ENCODE results near the gene PTGDS.

The PTGDS gene

DNA sequence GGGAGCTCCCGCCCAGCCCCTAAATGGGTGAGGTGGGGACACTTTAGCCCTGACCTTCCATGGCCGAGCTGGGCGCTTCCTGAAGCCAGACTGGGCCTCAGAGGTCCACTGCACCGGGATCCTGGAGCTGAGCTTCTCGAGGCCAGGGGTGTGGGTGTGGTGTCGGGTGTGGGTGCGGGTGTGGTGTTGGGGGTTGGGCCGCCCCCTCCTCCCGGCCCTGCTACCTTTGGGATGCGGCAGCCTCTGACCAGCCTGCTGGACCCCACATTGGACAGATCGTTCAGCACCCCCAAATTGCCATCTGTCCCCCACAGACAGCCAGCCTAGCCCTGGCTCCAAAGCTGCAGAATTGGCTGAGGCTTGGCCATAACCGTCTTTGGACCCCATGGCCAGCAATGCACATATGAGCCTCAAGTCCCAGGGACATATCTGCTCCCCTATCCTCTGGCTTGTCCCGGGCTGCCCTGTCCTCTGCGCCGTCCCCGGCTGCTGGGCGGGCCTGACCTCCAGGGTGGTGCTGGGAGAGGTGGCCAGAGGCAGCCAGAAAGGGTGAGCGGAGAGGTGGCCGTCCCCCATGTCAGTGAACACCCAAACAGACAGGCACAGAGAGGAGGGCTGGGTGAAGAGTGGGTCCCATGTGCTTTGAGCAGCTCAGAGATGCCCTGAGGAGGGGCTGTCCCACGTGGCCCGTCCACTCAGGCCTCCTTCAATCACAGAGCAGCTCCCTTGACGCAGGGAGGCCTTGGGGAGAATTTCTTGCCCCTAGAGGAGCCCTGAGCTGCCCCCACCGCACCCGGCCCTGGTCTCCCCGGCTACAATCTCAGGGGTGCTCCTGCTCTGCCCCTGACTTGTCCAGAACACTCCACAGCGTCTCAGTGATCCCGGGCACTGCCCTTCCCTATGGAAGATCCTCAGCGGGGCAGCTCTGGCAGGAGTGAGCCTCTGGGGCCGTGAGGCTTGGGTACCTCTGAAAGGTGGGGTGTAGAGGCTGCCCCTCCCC, 3.4 kb upstream of the PTGDS start:
- no peak for DNase-seq (ENCODE audit: low spot score)

DNA sequence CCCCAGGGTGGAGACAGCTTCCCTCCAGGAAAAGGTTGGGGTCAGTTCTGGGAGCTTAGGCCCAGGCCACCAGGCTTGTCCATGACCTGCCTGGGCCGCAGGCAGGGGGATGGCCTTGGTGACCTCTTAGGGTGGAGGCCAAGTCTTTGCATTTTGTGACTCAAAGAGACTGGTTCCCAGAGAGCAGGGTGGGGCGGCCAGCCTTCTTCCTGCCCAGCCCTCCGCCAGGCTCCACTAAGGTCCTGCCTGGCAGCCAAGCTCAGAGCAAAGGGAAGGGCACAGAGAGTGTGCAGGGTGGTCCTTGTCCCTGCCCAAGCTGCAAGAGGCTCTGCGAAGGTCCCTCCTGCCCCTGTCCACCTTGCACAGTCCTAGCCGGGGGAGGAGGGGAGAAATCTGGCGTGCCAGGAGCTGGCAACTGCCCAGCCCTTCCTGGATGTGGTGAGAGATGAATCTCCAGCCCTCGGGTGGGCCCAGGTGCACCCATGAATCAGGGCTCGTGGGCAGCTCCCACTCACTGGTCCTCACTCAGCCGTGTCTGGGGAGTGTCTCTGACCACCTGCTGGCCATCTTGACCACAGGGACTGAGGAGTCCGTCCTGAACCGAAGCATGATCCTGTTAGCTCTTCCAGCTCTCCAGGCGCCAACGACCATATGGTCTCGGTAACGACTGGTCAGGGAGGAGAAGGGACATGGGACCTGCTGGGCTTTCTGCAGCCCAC, 2.3 kb upstream of the PTGDS start:
- no peak for DNase-seq (ENCODE audit: low spot score)

DNA sequence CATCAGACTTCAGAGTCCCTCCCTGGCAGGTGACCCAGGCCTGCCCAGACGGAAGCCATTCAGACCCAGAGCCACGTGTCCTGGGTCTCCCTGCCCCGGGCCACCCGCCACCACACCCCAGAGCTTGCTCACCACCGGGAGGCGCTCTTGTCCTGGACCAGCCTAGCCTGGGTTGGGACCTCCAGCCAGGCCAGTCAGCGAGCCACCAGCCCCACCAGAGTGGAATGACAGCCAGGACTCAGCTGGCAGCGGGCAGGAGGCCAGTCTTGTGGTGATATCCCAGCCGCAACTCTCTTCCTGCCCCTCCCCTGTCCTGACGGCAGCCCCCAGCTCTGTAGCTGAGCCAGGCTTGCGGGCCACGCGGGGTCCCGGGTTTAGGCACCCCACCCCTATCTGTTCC, 1.7 kb upstream of the PTGDS start:
- peak; percentile 86 for DNase-seq (ENCODE audit: low spot score)

DNA sequence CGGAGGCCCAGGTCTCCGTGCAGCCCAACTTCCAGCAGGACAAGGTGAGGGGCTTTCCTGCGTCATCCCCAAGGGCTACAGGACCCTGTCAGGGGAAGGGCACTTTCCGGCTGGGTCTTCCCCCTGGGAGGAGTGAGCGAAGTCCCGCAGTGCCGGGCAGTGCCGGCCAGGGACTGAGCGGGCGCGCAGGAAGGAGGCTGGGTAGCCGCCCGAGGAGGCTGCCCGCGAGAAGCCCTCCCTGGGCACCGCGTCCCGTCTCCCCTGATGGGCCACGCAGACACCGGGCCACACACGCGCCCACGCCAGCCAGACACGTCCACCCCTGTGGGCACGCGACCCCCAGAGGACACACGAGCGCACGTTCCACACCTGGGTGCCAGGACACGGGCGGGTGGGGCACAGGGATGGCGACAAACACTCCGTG, 357 bp downstream of the PTGDS start:
- DNase-seq (ENCODE audit: low spot score): no peak

DNA sequence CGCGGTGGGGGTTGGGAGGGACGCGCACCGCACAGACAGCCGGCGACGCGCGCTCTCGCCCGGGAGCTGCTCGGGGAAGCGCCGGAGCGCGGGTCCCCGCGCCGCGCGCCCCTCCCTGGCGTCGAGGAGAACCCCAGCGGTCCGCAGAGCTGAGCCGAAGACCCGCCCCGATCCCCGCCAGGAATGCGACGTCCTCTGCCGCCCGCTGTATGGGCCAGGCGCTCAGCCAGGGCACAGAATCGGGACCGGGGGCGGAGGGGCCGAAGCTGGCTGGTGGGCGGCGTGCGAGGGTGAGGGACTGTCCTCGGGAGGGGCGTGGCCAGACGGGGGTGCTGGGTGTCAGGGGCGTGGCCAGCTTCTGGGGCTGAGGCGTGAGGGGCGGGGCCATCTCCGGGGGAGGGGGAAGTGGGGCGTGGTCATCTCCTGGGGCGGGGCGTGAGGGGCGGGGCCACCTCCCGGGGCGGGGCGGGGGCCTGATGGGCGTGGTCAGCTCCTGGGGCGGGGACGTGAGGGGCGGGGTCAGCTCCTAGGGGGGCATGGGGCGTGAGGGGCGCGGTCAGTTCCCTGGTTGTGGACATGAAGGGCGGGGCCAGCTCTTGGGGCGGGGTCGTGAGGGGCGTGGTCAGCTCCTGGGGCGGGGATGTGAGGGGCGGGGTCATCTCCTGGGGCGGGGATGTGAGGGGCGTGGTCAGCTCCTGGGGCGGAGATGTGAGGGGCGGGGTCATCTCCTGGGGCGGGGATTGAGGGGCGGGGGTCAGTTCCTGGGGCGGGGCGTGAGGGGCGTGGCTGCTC, 965 bp downstream of the PTGDS start:
- DNase-seq (ENCODE audit: low spot score): peak; percentile 93

DNA sequence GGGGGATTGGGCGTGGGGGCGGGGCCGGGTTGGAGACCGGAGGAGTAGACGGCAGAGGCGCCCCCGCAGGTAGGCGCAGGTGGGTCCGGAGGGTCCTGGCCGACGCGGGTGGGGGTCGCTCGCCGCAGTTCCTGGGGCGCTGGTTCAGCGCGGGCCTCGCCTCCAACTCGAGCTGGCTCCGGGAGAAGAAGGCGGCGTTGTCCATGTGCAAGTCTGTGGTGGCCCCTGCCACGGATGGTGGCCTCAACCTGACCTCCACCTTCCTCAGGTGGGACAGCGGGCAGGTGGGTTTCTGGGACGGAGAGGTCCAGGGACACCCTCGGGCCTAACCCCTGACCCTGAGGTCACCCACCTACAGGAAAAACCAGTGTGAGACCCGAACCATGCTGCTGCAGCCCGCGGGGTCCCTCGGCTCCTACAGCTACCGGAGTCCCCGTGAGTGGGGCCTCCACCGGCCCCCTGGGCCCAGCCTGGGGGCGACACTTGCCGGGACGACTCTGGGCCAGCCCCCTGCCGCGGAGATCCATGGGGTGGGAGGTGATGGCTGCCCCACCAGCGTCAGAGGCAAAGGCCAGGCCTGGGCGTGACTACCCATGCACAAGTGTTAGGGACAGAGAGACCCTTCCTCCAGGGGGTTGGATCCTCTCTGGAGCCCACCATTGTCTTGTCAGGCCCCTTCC, 1.7 kb downstream of the PTGDS start:
- no peak for DNase-seq (ENCODE audit: low spot score)

DNA sequence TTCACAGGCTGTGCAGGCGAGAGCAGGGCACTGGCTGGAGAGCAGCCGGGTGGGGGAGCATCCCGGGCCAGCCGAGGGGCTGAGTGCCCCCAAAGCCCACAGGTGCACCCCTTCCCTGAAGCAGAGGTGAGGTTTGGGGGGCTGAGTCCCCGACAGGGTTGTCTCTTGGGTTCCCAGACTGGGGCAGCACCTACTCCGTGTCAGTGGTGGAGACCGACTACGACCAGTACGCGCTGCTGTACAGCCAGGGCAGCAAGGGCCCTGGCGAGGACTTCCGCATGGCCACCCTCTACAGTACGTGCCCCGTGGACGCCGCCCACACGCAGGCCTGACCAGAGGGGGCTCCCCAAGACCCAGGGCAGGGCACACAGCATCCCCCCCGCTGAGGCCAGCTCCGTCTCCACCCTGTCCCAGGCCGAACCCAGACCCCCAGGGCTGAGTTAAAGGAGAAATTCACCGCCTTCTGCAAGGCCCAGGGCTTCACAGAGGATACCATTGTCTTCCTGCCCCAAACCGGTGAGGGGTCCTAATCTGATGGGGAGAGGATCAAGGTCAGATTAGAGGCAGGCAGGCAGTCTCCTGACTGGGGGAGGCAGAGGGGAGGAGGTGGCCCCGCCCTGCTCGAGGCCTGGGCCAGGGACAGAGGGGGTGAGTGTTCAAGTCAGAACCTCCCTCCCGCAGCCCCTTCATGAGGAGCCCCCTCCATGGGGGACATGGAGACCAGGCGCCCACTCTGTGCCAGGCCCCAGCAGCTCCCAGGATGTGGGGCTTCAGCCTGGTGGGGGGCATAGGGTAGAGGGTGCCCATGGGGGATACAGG, 2.7 kb downstream of the PTGDS start:
- DNase-seq (ENCODE audit: low spot score): no peak

DNA sequence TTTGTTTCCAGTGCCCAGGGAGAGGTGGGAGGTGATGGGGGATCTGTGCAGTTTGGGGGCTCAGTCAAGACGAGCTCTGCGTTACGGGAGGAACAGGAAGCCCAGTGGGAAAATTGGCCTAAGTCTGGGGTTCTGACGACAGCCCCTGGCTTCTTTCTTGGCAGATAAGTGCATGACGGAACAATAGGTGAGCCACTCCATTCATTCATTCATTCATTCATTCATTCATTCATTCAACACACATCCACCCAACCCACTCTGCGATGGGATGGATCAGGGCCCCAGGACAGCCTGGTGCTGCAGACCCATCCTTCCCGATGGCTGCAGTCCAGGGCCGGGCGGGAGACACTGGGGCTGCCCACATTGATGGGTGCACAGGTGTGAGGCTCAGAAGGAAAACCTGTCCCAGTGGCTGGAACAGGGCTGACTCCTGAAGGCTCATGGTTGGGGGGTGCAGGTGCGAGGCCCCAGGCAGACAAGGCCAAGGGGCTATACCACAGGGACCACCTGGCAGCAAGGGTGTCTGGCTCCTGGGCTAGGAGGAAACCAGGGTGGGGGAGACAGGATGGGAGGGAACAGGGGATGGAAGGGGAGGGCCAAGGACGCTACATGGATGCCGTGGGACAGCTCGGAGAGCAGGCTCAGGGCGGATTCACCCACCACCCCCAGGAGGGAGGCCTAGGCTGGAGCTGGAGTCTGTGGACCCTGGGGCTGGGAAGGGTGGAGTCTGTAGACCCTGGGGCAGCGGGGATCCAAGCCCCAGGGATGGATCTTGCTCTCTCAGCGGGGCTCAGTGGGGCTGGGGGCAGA, 3.6 kb downstream of the PTGDS start:
- no peak for DNase-seq (ENCODE audit: low spot score)

DNA sequence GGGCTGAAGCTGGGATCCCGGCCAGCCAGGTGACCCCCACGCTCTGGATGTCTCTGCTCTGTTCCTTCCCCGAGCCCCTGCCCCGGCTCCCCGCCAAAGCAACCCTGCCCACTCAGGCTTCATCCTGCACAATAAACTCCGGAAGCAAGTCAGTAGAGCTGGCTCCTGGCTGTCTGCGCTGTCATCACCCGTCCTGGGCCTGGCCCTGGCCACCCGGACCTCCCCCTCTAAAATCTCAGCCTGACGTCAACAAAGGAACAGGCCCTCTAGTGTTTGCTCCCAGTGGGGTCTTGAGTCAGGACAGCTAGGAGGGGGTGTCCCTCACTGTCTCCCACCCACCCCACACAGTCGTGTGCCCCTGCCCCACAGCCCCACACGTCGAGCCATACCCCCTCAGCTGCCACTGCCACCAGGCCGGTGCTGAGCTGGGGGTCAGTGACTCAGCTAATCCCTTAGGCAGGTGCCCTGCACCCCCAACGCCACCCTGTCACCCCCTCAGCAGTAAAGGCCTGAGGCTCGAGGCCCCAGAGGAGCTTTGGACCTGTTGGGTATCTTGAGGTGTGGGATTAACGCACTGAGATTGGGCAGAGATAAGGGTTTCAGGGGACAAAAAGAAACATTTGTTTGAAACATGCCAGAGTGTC, 4.4 kb downstream of the PTGDS start:
- DNase-seq (ENCODE audit: low spot score): peak; percentile 77

DNA sequence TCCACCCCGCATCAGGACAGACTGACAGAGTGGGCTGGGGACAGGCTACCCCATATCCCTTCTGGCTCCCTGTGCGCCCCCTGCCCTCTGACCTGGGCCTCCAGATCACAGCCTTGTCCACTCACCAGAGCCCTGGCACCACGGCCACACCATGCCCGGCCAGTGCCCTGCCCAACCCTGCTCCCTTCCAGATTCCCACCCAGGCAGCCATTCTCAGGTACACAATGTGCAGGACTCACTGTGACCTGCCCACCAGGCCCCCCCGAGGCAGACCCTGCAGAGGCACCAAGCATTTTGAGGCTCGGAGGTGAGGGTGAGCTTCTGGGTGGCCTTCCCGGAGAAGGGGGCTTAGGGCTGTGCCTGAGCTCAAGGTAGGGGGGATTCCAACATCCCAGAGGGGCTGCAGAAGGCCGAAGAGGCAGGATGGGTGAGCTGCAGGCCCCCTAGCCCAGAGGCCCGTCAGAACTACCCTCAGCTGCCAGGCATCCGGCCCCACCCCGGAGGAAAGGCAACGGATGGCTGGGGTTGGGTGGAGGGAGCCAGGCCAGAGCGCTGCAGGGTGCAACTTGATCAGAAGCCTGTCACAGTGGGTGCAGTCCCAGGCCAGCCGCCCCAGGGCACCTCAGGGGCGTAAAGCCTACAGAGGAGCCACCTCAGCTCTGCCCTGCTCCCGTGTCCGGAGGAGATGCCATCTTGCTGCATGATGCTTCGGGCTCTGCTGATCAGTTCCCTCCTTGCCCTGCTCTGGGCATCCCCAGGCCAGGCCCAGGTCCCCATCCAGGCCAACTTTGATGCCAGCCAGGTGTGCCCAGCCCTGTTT, 5.1 kb downstream of the PTGDS start, which contains the start of gene LCNL1:
Gene LCNL1 (plus strand): TSS at position 762 of the 820 bp plus-strand sequence. CDS start 594 bp downstream, outside the sequence.
- DNase-seq (ENCODE audit: low spot score): no peak

DNA sequence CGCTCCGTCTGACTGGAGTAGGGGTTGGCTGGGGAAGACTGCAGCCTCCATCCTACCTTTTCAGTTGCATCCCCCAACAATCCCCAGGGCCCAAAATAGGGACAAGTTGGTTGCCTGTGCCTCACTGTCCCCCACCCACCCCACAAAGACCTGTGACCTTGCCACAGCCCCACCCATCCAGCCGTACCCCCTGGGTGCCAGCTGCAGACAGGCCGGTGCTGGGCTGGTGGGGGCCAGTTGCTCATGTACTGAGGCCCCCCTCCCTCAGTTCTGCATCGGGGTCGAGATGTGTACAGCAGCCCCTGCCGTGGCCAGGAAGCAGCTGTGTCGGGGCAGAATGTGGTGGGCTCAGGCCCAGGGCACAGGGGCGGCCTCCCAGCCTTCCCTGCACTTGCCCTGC, 5.9 kb downstream of the PTGDS start:
- DNase-seq (ENCODE audit: low spot score): no peak

DNA sequence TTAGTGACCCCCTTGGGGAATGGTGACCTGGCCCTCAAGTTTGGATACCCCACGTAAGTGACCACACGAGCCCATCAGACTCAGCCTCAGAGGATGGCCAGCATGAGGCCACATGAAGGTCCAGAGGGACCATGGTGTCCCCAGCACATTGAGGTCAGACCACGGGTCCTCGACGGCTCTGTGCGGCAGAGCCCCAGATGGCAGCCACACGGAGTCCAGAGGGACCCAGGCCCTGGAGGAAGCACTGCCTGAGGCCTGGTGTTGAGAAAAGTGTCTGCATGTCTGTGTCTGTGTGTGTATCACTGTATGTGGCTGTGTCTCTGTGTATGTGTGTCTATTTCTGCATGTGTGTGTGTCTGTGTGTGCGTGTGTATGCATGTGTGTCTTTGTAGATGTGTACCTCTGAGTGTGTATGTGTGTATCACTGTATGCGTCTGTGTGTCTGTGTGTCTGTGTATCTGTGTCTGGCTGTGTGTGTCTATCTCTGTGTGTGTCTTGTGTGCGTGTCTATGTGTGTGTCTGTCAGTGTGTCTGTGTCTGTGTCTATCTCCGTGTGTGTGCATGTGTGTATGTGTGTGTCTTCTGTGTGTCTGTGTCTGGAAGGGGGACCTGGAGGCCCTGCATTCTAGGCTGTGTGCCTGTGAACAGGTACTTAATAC, 6.5 kb downstream of the PTGDS start:
- DNase-seq (ENCODE audit: low spot score): no peak

DNA sequence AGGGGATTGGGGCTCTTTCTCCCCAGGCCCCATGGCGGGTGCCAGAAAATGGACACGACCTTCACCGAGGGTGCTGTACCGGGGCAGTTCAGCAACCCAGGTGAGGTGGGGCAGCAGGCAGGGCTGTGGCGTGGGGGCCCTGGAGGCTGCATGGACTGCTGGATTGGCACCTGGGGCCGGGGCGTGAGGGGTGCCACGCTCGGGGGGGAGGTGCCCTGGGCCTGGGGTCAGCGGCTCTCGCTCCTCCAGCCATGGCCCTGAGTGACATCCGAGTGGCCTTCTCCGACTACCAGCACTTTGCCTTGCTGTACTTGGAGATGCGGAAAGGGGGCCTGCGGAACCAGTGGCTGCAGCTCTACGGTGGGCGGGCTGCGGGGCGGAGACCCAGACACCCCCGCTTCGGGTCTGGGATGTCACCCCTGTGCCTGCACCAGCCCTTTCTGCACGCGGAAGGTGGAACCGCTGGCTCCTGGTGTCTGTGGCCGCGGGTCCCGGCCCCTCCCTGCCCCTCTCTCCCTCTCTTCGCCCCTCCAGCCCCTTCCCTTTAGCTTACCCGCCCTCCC, 7.2 kb downstream of the PTGDS start:
- no peak for DNase-seq (ENCODE audit: low spot score)

DNA sequence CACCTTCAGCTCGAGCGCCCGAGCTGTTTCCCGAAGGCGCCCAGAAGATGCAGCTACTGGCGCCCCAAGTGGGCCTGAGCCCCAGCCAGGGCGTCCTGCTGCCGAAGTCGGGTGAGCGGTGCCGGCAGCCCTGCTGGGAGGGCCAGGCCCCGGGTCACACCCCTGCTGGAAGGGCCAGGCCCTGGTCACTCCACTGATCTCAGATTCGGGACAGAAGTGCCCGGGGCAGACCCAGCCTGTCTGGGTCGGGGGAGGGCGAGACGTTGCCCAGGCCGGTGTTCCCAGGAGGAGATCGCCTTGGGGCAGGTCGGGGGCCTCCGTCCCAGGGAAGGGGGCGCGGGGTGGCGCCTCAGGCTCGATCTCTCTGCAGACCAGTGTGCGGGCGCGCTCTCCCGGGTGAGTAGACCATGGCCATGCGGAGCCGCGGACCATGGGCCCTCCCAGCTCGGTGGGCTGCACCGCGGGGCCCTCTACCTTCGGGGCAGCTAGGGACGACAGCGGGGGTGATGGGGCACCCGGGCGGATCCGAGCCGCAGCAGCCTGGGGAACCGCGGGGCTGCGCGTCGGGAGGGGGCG, 7.8 kb downstream of the PTGDS start:
- DNase-seq (ENCODE audit: low spot score): no peak

DNA sequence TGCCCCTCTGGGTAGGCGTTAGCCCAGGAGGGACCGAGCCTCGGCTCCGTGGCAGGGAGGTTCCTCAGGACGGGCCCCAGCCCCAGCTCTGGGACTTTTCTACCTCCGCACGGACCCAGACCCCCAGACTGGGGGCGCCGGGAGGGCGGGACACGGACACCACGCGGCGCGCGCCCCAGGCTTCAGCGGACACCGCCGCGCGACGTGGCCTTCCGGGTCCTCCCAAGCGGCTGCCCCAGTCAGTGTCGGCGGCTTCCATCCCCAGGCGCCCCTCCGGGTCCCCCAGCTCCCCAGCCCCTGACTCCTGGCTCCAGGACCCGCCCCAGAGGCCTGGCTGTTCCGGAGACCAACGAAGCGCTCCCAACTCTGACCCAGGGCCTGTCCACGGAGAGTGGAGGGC, 8.5 kb downstream of the PTGDS start:
- DNase-seq (ENCODE audit: low spot score): no peak

DNA sequence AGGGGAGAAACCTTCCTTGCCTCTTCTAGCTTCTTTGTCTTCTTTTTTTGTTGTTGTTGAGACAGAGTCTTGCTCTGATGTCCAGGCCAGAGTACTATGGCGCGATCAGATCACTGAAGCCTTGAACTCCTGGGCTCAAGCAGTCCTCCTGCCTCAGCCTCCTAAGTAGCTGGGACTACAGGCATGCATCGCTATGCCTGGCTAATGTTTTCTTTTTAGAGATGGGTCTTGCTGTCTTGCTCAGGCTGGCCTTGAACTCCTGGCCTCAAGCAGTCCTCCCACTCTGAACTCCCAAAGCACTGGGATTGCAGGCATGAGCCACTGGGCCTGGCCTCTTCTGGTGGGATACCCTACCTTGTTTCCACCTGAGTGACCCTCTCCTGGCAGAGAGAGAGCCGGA, 11.6 kb downstream of the PTGDS start:
- DNase-seq (ENCODE audit: low spot score): no peak

DNA sequence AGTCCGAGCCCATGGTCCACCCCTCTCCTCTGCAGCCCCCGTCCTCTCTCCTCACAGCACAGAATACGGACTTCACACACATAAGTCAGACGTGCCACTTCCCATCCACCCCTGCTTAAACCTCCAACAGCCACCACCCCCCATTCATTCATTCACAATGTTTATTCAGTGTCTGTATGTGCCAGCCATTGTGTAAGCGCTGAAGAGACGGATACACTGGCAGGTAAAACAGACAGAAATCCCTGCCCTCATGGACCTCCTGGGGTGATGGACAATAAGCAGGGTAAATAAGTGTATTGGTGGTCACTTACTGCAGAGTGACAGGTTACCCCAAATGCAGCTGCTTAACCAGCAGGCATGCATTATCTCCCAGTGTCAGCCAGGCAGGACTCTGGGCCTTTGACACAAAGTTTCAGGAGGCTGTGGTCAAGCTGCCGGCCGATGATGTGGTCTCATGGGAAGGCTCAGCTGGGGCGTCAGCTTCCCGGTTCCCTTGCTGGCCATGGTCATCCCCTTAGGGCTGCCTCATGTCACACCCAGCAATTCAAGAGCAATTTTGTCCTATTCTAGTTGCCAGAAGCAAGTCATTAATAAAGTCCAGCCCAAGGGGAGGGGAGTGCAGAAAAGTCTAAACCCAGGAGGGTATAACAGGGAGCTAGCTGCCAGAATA, 13.1 kb downstream of the PTGDS start:
- DNase-seq (ENCODE audit: low spot score): no peak

Data from putamen (tissue), 1 donor.